ENCODE results near the gene GNAQ.
A peak's percentile ranks its signal among the peaks of the same experiment; 100 is the strongest.

Gene GNAQ

GRCh38 chr9:78011049-78011448, 20.6 kb downstream of the GNAQ start:
- H3K23ac ChIP-seq (ENCODE audit: low read length in 2 of 2): no peak overlapping the region
- H3K9me3 ChIP-seq (ENCODE audit: control insufficient read depth, low read length): no peaks in the 10 kb centered on the region
- no peak overlapping the region for H3K27ac ChIP-seq (ENCODE audit: low read length, poor library complexity, severe bottlenecking)
- no peak overlapping the region for H2BK12ac ChIP-seq (ENCODE audit: low read length in 2 of 2)
- H3K36me3 ChIP-seq (ENCODE audit: control insufficient read depth in 1 of 2, insufficient read depth in 2 of 2, low read depth in 1 of 2, low read length in 2 of 2): no peaks in the 10 kb centered on the region
- no peak overlapping the region for H2BK15ac ChIP-seq (ENCODE audit: low read depth, poor library complexity, severe bottlenecking)
- H3K4me1 ChIP-seq (ENCODE audit: control insufficient read depth, insufficient read depth, low read depth, low read length): peaks cover 4% of the 10 kb centered on the region
- H2BK5ac ChIP-seq (ENCODE audit: low read depth, low read length, poor library complexity, severe bottlenecking): no peak overlapping the region
- peaks cover 11% of the 10 kb centered on the region for H3K79me1 ChIP-seq (replicated peaks; ENCODE audit: low read length, poor library complexity, severe bottlenecking)
- H4K8ac ChIP-seq (ENCODE audit: low read length): no peak overlapping the region
- H2AK5ac ChIP-seq (ENCODE audit: low read length, severe bottlenecking): no peak overlapping the region
- no peak overlapping the region for H3K4ac ChIP-seq (ENCODE audit: low read depth in 1 of 2, low read length in 2 of 2)
- H3K27me3 ChIP-seq (ENCODE audit: control insufficient read depth in 1 of 2, insufficient read depth in 1 of 2, low read length in 2 of 2): no peaks in the 10 kb centered on the region
- no peak overlapping the region for H2AFZ ChIP-seq (ENCODE audit: low read depth, low read length)
- no peak overlapping the region for H3K9ac ChIP-seq (ENCODE audit: low read length)
- no peak overlapping the region for H3K18ac ChIP-seq (ENCODE audit: low read depth in 1 of 2, low read length in 2 of 2)
- no peak overlapping the region for H4K91ac ChIP-seq (ENCODE audit: low read length)
- H3K4me2 ChIP-seq (ENCODE audit: low read length, poor library complexity, severe bottlenecking): no peak overlapping the region
- H3K4me3 ChIP-seq (ENCODE audit: insufficient read depth in 1 of 2, low read depth in 1 of 2, low read length in 2 of 2): no peak overlapping the region
- no peak overlapping the region for H3K14ac ChIP-seq (ENCODE audit: low read length in 2 of 2)
- DNase-seq: peak; percentile 57
- no peak overlapping the region for H2BK120ac ChIP-seq (ENCODE audit: low read depth, low read length)

- Histone ChIP-seq H3K36me3 (ENCODE audit: control insufficient read depth in 1 of 2, insufficient read depth in 2 of 2, low read depth in 1 of 2, low read length in 2 of 2) (no peaks in the 10 kb centered on the region), H3K27ac (ENCODE audit: low read length, poor library complexity, severe bottlenecking) (no peak overlapping the region), H3K79me1 (replicated peaks; ENCODE audit: low read length, poor library complexity, severe bottlenecking) (peaks cover 15% of the 10 kb centered on the region), H4K8ac (ENCODE audit: low read length) (no peak overlapping the region), H3K4ac (ENCODE audit: low read depth in 1 of 2, low read length in 2 of 2) (no peak overlapping the region), H4K91ac (ENCODE audit: low read length) (no peak overlapping the region), H3K27me3 (ENCODE audit: control insufficient read depth in 1 of 2, insufficient read depth in 1 of 2, low read length in 2 of 2) (no peaks in the 10 kb centered on the region), H3K4me2 (ENCODE audit: low read length, poor library complexity, severe bottlenecking) (no peak overlapping the region), H2AK5ac (ENCODE audit: low read length, severe bottlenecking) (no peak overlapping the region), H3K14ac (ENCODE audit: low read length in 2 of 2) (no peak overlapping the region), H2AFZ (ENCODE audit: low read depth, low read length) (no peak overlapping the region), H3K4me1 (ENCODE audit: control insufficient read depth, insufficient read depth, low read depth, low read length) (peaks cover 4% of the 10 kb centered on the region), H3K4me3 (ENCODE audit: insufficient read depth in 1 of 2, low read depth in 1 of 2, low read length in 2 of 2) (no peak overlapping the region), H2BK15ac (ENCODE audit: low read depth, poor library complexity, severe bottlenecking) (no peak overlapping the region), H3K9ac (ENCODE audit: low read length) (no peak overlapping the region), H2BK120ac (ENCODE audit: low read depth, low read length) (no peak overlapping the region), H2BK5ac (ENCODE audit: low read depth, low read length, poor library complexity, severe bottlenecking) (no peak overlapping the region), H3K23ac (ENCODE audit: low read length in 2 of 2) (no peak overlapping the region), H2BK12ac (ENCODE audit: low read length in 2 of 2) (no peak overlapping the region), H3K9me3 (ENCODE audit: control insufficient read depth, low read length) (no peaks in the 10 kb centered on the region), H3K18ac (ENCODE audit: low read depth in 1 of 2, low read length in 2 of 2) (no peak overlapping the region)
- DNase-seq: no peak
- 83% methylated on average over 3 of the region's 5 CpGs for WGBS
Observed at GRCh38 chr9:78010445-78010844, 21.2 kb downstream of the GNAQ start.

GRCh38 chr9:78009186-78009585, 22.4 kb downstream of the GNAQ start:
- no peaks in the 10 kb centered on the region for H3K36me3 ChIP-seq (ENCODE audit: control insufficient read depth in 1 of 2, insufficient read depth in 2 of 2, low read depth in 1 of 2, low read length in 2 of 2)
- H3K4me3 ChIP-seq (ENCODE audit: insufficient read depth in 1 of 2, low read depth in 1 of 2, low read length in 2 of 2): no peak overlapping the region
- H3K79me1 ChIP-seq (replicated peaks; ENCODE audit: low read length, poor library complexity, severe bottlenecking): peaks cover 24% of the 10 kb centered on the region
- H2BK5ac ChIP-seq (ENCODE audit: low read depth, low read length, poor library complexity, severe bottlenecking): no peak overlapping the region
- no peak overlapping the region for H2BK12ac ChIP-seq (ENCODE audit: low read length in 2 of 2)
- H3K4me1 ChIP-seq (ENCODE audit: control insufficient read depth, insufficient read depth, low read depth, low read length): peaks cover 4% of the 10 kb centered on the region
- peak overlapping the region; percentile 49 for H4K8ac ChIP-seq (ENCODE audit: low read length)
- no peaks in the 10 kb centered on the region for H3K9me3 ChIP-seq (ENCODE audit: control insufficient read depth, low read length)
- H2AK5ac ChIP-seq (ENCODE audit: low read length, severe bottlenecking): no peak overlapping the region
- no peak overlapping the region for H2AFZ ChIP-seq (ENCODE audit: low read depth, low read length)
- no peak overlapping the region for H3K18ac ChIP-seq (ENCODE audit: low read depth in 1 of 2, low read length in 2 of 2)
- no peak overlapping the region for H2BK15ac ChIP-seq (ENCODE audit: low read depth, poor library complexity, severe bottlenecking)
- H3K9ac ChIP-seq (ENCODE audit: low read length): no peak overlapping the region
- no peaks in the 10 kb centered on the region for H3K27me3 ChIP-seq (ENCODE audit: control insufficient read depth in 1 of 2, insufficient read depth in 1 of 2, low read length in 2 of 2)
- no peak for DNase-seq
- no peak overlapping the region for H3K4me2 ChIP-seq (ENCODE audit: low read length, poor library complexity, severe bottlenecking)
- H3K14ac ChIP-seq (ENCODE audit: low read length in 2 of 2): no peak overlapping the region
- H3K23ac ChIP-seq (ENCODE audit: low read length in 2 of 2): no peak overlapping the region
- WGBS: 95% methylated on average over 3 of the region's 4 CpGs
- no peak overlapping the region for H3K4ac ChIP-seq (ENCODE audit: low read depth in 1 of 2, low read length in 2 of 2)
- no peak overlapping the region for H4K91ac ChIP-seq (ENCODE audit: low read length)
- no peak overlapping the region for H2BK120ac ChIP-seq (ENCODE audit: low read depth, low read length)
- no peak overlapping the region for H3K27ac ChIP-seq (ENCODE audit: low read length, poor library complexity, severe bottlenecking)

GRCh38 chr9:78006734-78007133, 24.9 kb downstream of the GNAQ start:
- H3K14ac ChIP-seq (ENCODE audit: low read length in 2 of 2): no peak overlapping the region
- H3K18ac ChIP-seq (ENCODE audit: low read depth in 1 of 2, low read length in 2 of 2): no peak overlapping the region
- H4K91ac ChIP-seq (ENCODE audit: low read length): no peak overlapping the region
- H3K4me3 ChIP-seq (ENCODE audit: insufficient read depth in 1 of 2, low read depth in 1 of 2, low read length in 2 of 2): no peak overlapping the region
- no peaks in the 10 kb centered on the region for H3K9me3 ChIP-seq (ENCODE audit: control insufficient read depth, low read length)
- no peak overlapping the region for H3K27ac ChIP-seq (ENCODE audit: low read length, poor library complexity, severe bottlenecking)
- no peak overlapping the region for H2BK12ac ChIP-seq (ENCODE audit: low read length in 2 of 2)
- no peak overlapping the region for H4K8ac ChIP-seq (ENCODE audit: low read length)
- H2BK120ac ChIP-seq (ENCODE audit: low read depth, low read length): no peak overlapping the region
- peaks cover 4% of the 10 kb centered on the region for H3K4me1 ChIP-seq (ENCODE audit: control insufficient read depth, insufficient read depth, low read depth, low read length)
- H3K9ac ChIP-seq (ENCODE audit: low read length): no peak overlapping the region
- no peak for DNase-seq
- H2BK5ac ChIP-seq (ENCODE audit: low read depth, low read length, poor library complexity, severe bottlenecking): no peak overlapping the region
- no peak overlapping the region for H3K23ac ChIP-seq (ENCODE audit: low read length in 2 of 2)
- H3K4me2 ChIP-seq (ENCODE audit: low read length, poor library complexity, severe bottlenecking): no peak overlapping the region
- H3K27me3 ChIP-seq (ENCODE audit: control insufficient read depth in 1 of 2, insufficient read depth in 1 of 2, low read length in 2 of 2): no peaks in the 10 kb centered on the region
- WGBS: no CpG with 5 or more reads among the region's 1 CpG
- H2BK15ac ChIP-seq (ENCODE audit: low read depth, poor library complexity, severe bottlenecking): no peak overlapping the region
- no peak overlapping the region for H2AFZ ChIP-seq (ENCODE audit: low read depth, low read length)
- peaks cover 30% of the 10 kb centered on the region for H3K79me1 ChIP-seq (replicated peaks; ENCODE audit: low read length, poor library complexity, severe bottlenecking)
- no peaks in the 10 kb centered on the region for H3K36me3 ChIP-seq (ENCODE audit: control insufficient read depth in 1 of 2, insufficient read depth in 2 of 2, low read depth in 1 of 2, low read length in 2 of 2)
- no peak overlapping the region for H3K4ac ChIP-seq (ENCODE audit: low read depth in 1 of 2, low read length in 2 of 2)
- no peak overlapping the region for H2AK5ac ChIP-seq (ENCODE audit: low read length, severe bottlenecking)
